Mesendoderm (in vitro differentiated cells): ENCODE measurements around the gene SYT1.
A peak's percentile ranks its signal among the peaks of the same experiment; 100 is the strongest.

Experiments
- DNase-seq: peaks from one replicate; pipeline ENCODE4 v3.0.0; 2013
- H2AK5ac ChIP-seq: 2 replicates; pipeline ENCODE4 v1.6.1; 2013; ENCODE audit warnings: low read length, inconsistent platforms
- H2BK120ac ChIP-seq: 2 replicates; pipeline ENCODE4 v1.6.1; 2013; ENCODE audit warnings: low read depth, mild to moderate bottlenecking, low read length, moderate library complexity, mixed read lengths
- H2BK15ac ChIP-seq: replicated peaks from 2 replicates; pipeline ENCODE4 v1.6.1; 2013; ENCODE audit warnings: low read depth, mild to moderate bottlenecking, moderate library complexity
- H2BK5ac ChIP-seq: 2 replicates; pipeline ENCODE4 v1.6.1; 2013; ENCODE audit warnings: low read length, inconsistent platforms
- H3K18ac ChIP-seq: 2 replicates; pipeline ENCODE4 v1.6.1; 2013; ENCODE audit warnings: mild to moderate bottlenecking, low read length, mixed read lengths
- H3K23ac ChIP-seq: one replicate; pipeline ENCODE4 v1.6.1; 2013; ENCODE audit warnings: low read length
- H3K27ac ChIP-seq: 2 replicates; pipeline ENCODE4 v1.5.1; 2013; ENCODE audit warnings: low read depth, mild to moderate bottlenecking, inconsistent platforms, low read length, moderate library complexity
- H3K27me3 ChIP-seq: 2 replicates; pipeline ENCODE4 v1.6.1; 2013; ENCODE audit warnings: low read length, control low read depth, mild to moderate bottlenecking, inconsistent platforms; ENCODE audit not compliant: insufficient read depth, poor library complexity
- H3K36me3 ChIP-seq: 2 replicates; pipeline ENCODE4 v1.6.1; 2013; ENCODE audit warnings: low read length, inconsistent platforms; ENCODE audit not compliant: control insufficient read depth, insufficient read depth
- H3K4ac ChIP-seq: one replicate; pipeline ENCODE4 v1.6.1; 2013; ENCODE audit warnings: low read depth, mild to moderate bottlenecking, low read length, moderate library complexity
- H3K4me1 ChIP-seq: 2 replicates; pipeline ENCODE4 v1.6.1; 2013; ENCODE audit warnings: low read depth, low read length, inconsistent platforms; ENCODE audit not compliant: control insufficient read depth
- H3K4me2 ChIP-seq: 2 replicates; pipeline ENCODE4 v1.6.1; 2013; ENCODE audit warnings: low read length
- H3K4me3 ChIP-seq: 2 replicates; pipeline ENCODE4 v1.5.1; 2013; ENCODE audit warnings: mild to moderate bottlenecking, low read length
- H3K56ac ChIP-seq: one replicate; pipeline ENCODE4 v1.6.1; 2013; ENCODE audit warnings: low read length
- H3K79me1 ChIP-seq: 2 replicates; pipeline ENCODE4 v1.6.1; 2013; ENCODE audit warnings: low read length, inconsistent platforms
- H3K79me2 ChIP-seq: 2 replicates; pipeline ENCODE4 v1.6.1; 2013; ENCODE audit warnings: mild to moderate bottlenecking, low read length; ENCODE audit not compliant: control insufficient read depth, insufficient read depth
- H3K9ac ChIP-seq: 2 replicates; pipeline ENCODE4 v1.6.1; 2013; ENCODE audit warnings: low read length, inconsistent platforms
- H4K5ac ChIP-seq: one replicate; pipeline ENCODE4 v1.6.1; 2013; ENCODE audit warnings: low read length
- H4K8ac ChIP-seq: one replicate; pipeline ENCODE4 v1.6.1; 2013; ENCODE audit warnings: low read depth, mild to moderate bottlenecking, control low read depth, low read length, moderate library complexity
- WGBS: extraction: QIAGEN DNeasy Blood & Tissue Kit; methylation state at CpG from one replicate; pipeline ENCODE4 v1.1.7; 2013; ENCODE audit warnings: low lambda C conversion rate, missing lambda C conversion rate; ENCODE audit not compliant: insufficient coverage; ENCODE audit errors: extremely low coverage; 5-methylcytosine and 5-hydroxymethylcytosine counted together

Gene SYT1

GRCh38 chr12:79058342-79058741 is 193.8 kb downstream of the SYT1 start:
- H2BK5ac ChIP-seq = no peak overlapping the region
- no peaks in the 10 kb centered on the region for H3K36me3 ChIP-seq
- no CpG with 5 or more reads among the region's 1 CpG for WGBS
- no peak overlapping the region for H4K5ac ChIP-seq
- H2BK15ac ChIP-seq = no peak overlapping the region
- no peak overlapping the region for H3K9ac ChIP-seq
- no peak overlapping the region for H3K18ac ChIP-seq
- H3K4me2 ChIP-seq = no peak overlapping the region
- H3K4me3 ChIP-seq = no peak overlapping the region
- no peak overlapping the region for H2BK120ac ChIP-seq
- H4K8ac ChIP-seq = no peak overlapping the region
- no peaks in the 10 kb centered on the region for H3K27me3 ChIP-seq
- no peak overlapping the region for H2AK5ac ChIP-seq
- no peaks in the 10 kb centered on the region for H3K79me2 ChIP-seq
- no peak overlapping the region for H3K4ac ChIP-seq
- peaks cover 2% of the 10 kb centered on the region for H3K4me1 ChIP-seq
- H3K56ac ChIP-seq = no peak overlapping the region
- DNase-seq = peak; percentile 41
- no peak overlapping the region for H3K27ac ChIP-seq
- no peak overlapping the region for H3K23ac ChIP-seq
- no peaks in the 10 kb centered on the region for H3K79me1 ChIP-seq

GRCh38 chr12:79059557-79059956 is 195.0 kb downstream of the SYT1 start:
- Histone ChIP-seq H3K56ac (no peak overlapping the region), H4K8ac (no peak overlapping the region), H2BK15ac (no peak overlapping the region), H3K4me3 (no peak overlapping the region), H2BK120ac (no peak overlapping the region), H3K4ac (no peak overlapping the region), H3K4me1 (peaks cover 2% of the 10 kb centered on the region), H3K27me3 (no peaks in the 10 kb centered on the region), H3K4me2 (no peak overlapping the region), H3K36me3 (no peaks in the 10 kb centered on the region), H2AK5ac (no peak overlapping the region), H3K79me1 (no peaks in the 10 kb centered on the region), H3K9ac (no peak overlapping the region), H3K18ac (no peak overlapping the region), H2BK5ac (no peak overlapping the region), H4K5ac (no peak overlapping the region), H3K79me2 (no peaks in the 10 kb centered on the region), H3K27ac (no peak overlapping the region), H3K23ac (no peak overlapping the region)
- no peak for DNase-seq

- H4K5ac ChIP-seq = no peak overlapping the region
- no peak overlapping the region for H2BK5ac ChIP-seq
- no peak overlapping the region for H2BK120ac ChIP-seq
- no CpG with 5 or more reads among the region's 1 CpG for WGBS
- H4K8ac ChIP-seq = no peak overlapping the region
- no peaks in the 10 kb centered on the region for H3K79me1 ChIP-seq
- no peaks in the 10 kb centered on the region for H3K36me3 ChIP-seq
- H2BK15ac ChIP-seq = no peak overlapping the region
- H3K18ac ChIP-seq = no peak overlapping the region
- H3K4ac ChIP-seq = no peak overlapping the region
- no peak overlapping the region for H3K23ac ChIP-seq
- H3K79me2 ChIP-seq = no peaks in the 10 kb centered on the region
- H3K56ac ChIP-seq = no peak overlapping the region
- no peak overlapping the region for H3K27ac ChIP-seq
- H3K4me2 ChIP-seq = no peak overlapping the region
- no peak overlapping the region for H3K9ac ChIP-seq
- DNase-seq = peak; percentile 44
- no peaks in the 10 kb centered on the region for H3K27me3 ChIP-seq
- H3K4me3 ChIP-seq = no peak overlapping the region
- peaks cover 4% of the 10 kb centered on the region for H3K4me1 ChIP-seq
- H2AK5ac ChIP-seq = no peak overlapping the region
Measured at GRCh38 chr12:79063258-79063657, 198.7 kb downstream of the SYT1 start.

- Histone ChIP-seq H3K27ac (no peak overlapping the region), H2BK5ac (no peak overlapping the region), H3K18ac (no peak overlapping the region), H4K8ac (no peak overlapping the region), H3K23ac (no peak overlapping the region), H3K56ac (no peak overlapping the region), H2BK15ac (no peak overlapping the region), H3K4me1 (peaks cover 2% of the 10 kb centered on the region), H2BK120ac (no peak overlapping the region), H3K4me3 (no peak overlapping the region), H3K4ac (no peak overlapping the region), H3K36me3 (no peaks in the 10 kb centered on the region), H3K9ac (no peak overlapping the region), H3K4me2 (no peak overlapping the region), H3K79me1 (no peaks in the 10 kb centered on the region), H3K27me3 (no peaks in the 10 kb centered on the region), H4K5ac (no peak overlapping the region), H3K79me2 (no peaks in the 10 kb centered on the region), H2AK5ac (no peak overlapping the region)
- no peak for DNase-seq
Measured at GRCh38 chr12:79067977-79068376, 203.4 kb downstream of the SYT1 start.

GRCh38 chr12:79069009-79069408 is 204.4 kb downstream of the SYT1 start:
- no peaks in the 10 kb centered on the region for H3K36me3 ChIP-seq
- H3K56ac ChIP-seq = no peak overlapping the region
- H3K79me1 ChIP-seq = no peaks in the 10 kb centered on the region
- H3K4me3 ChIP-seq = no peak overlapping the region
- no peak overlapping the region for H3K9ac ChIP-seq
- H3K18ac ChIP-seq = no peak overlapping the region
- no peak overlapping the region for H4K8ac ChIP-seq
- no peak overlapping the region for H4K5ac ChIP-seq
- H2BK5ac ChIP-seq = no peak overlapping the region
- H3K4ac ChIP-seq = no peak overlapping the region
- no peak for DNase-seq
- H2BK15ac ChIP-seq = no peak overlapping the region
- H3K79me2 ChIP-seq = no peaks in the 10 kb centered on the region
- peaks cover 2% of the 10 kb centered on the region for H3K4me1 ChIP-seq
- H3K23ac ChIP-seq = no peak overlapping the region
- H3K4me2 ChIP-seq = no peak overlapping the region
- H3K27ac ChIP-seq = no peak overlapping the region
- H2BK120ac ChIP-seq = no peak overlapping the region
- H2AK5ac ChIP-seq = no peak overlapping the region
- no peaks in the 10 kb centered on the region for H3K27me3 ChIP-seq

GRCh38 chr12:79071498-79071897 is 206.9 kb downstream of the SYT1 start:
- peak; percentile 51 for DNase-seq
- no peaks in the 10 kb centered on the region for H3K79me2 ChIP-seq
- no peak overlapping the region for H3K23ac ChIP-seq
- H4K8ac ChIP-seq = no peak overlapping the region
- H3K9ac ChIP-seq = no peak overlapping the region
- H3K27ac ChIP-seq = no peak overlapping the region
- no peak overlapping the region for H3K56ac ChIP-seq
- H2BK5ac ChIP-seq = no peak overlapping the region
- H3K4me2 ChIP-seq = no peak overlapping the region
- H3K36me3 ChIP-seq = no peaks in the 10 kb centered on the region
- H3K4ac ChIP-seq = no peak overlapping the region
- WGBS = no CpG with 5 or more reads among the region's 1 CpG
- H3K4me1 ChIP-seq = no peaks in the 10 kb centered on the region
- no peak overlapping the region for H4K5ac ChIP-seq
- H3K27me3 ChIP-seq = no peaks in the 10 kb centered on the region
- no peak overlapping the region for H2BK120ac ChIP-seq
- no peaks in the 10 kb centered on the region for H3K79me1 ChIP-seq
- no peak overlapping the region for H3K4me3 ChIP-seq
- H2BK15ac ChIP-seq = no peak overlapping the region
- H2AK5ac ChIP-seq = no peak overlapping the region
- no peak overlapping the region for H3K18ac ChIP-seq
